NB4 (cell line): ENCODE data around the gene CORIN.

Source experiments
- CTCF ChIP-seq: IDR thresholded peaks from one replicate; pipeline ENCODE4 v1.5.1; 2012; ENCODE audit warnings: low read depth, low read length
- POLR2A ChIP-seq: IDR thresholded peaks from 2 replicates; pipeline ENCODE4 v1.6.1; 2011; ENCODE audit warnings: mild to moderate bottlenecking; ENCODE audit not compliant: insufficient read length; ENCODE audit errors: extremely low read depth

- TF ChIP-seq CTCF = no peak
- no peak for TF ChIP-seq POLR2A
Observed at GRCh38 chr4:47736555-47736954, 101.3 kb downstream of the CORIN start.
